Upper lobe of left lung (tissue), 4 donors: ENCODE data around the gene RPL12.

Source experiments
- CTCF ChIP-seq, 6 experiments: fragments of 450-650 bp in 4 of 6; fragments of 200-600 bp in 2 of 6; sonication (generic) in 2 of 6; IDR thresholded peaks; one replicate each; pipeline ENCODE4 v1.5.1; 2016 to 2019; ENCODE audit warnings: antibody characterized with exemption in 6 of 6
- POLR2A ChIP-seq, 4 donors: fragments of 450-650 bp; IDR thresholded peaks; one replicate each; pipeline ENCODE4 v1.5.1; 2016 to 2017; ENCODE audit warnings: antibody characterized with exemption in 4 of 4, mild to moderate bottlenecking in 2 of 4

- TF ChIP-seq CTCF (IDR thresholded peaks at IDR 0.05), result no peak
- no peak for TF ChIP-seq POLR2A (IDR thresholded peaks at IDR 0.05)
Measured at GRCh38 chr9:127485995-127486394, 34.8 kb upstream of the RPL12 start.
